HG03159 (cell line): ENCODE measurements around the gene TMEM63C.

Experiments used
- ATAC-seq: cut with Tn5 transposase; IDR thresholded peaks from one replicate; pipeline ENCODE4 v1.9.1; 2021; ENCODE audit warnings: mild to moderate bottlenecking, moderate library complexity; ENCODE audit not compliant: unreplicated experiment

TMEM63C gene

GRCh38 chr14:77181603-77182437 is at the start of gene TMEM63C:
TMEM63C (plus strand) TSS chr14:77181798; CDS start chr14:77218814, 37,016 bp downstream.
- no peak for ATAC-seq

GRCh38 chr14:77131871-77132486 is 49.6 kb upstream of the TMEM63C start:
- no peak for ATAC-seq

- no peak for ATAC-seq
These were observed 47.8 kb upstream of the TMEM63C start for GRCh38 chr14:77133720-77134338.

GRCh38 chr14:77139022-77139421 is 42.6 kb upstream of the TMEM63C start:
- ATAC-seq, result no peak

DNA sequence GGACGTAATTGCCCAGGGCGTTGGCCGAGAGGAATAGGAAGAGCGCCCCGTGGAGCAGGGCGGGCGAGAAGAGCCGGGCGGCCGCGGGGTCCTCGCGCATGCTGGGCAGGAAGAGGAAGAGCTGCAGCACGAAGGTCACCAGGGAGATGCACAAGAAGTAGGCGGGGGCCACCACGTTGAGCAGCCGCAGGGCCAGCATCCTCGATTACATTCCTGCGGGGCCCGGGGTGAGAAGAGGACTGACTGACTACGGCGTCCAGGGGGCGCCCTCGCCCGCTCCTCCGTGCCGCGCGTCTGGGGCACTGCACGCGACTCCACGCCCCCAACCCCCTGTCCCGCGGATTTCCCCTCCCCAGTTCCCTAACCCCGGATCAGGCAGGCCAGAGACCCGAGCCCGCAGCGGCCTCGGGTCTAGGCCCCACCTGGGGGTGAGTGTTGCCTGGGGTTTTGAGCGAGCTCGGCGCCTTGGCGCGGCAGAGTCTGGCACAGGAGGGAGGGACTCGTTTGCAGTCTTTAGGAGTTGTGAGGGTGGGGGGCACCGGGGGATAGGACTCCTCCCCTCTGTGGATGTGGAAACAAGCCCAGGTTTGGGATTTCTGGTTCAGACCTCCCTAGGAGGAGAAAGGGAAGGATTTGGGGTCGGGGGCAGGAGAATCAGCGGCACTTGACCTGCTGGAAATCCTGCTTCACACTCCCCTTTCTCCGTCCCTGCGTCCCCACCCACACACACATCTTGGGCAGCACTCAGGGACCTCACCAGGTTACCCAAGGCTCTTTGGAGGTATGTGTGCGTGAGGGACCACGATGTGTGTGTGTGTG is 41.8 kb upstream of the TMEM63C start:
- ATAC-seq, result no peak

DNA sequence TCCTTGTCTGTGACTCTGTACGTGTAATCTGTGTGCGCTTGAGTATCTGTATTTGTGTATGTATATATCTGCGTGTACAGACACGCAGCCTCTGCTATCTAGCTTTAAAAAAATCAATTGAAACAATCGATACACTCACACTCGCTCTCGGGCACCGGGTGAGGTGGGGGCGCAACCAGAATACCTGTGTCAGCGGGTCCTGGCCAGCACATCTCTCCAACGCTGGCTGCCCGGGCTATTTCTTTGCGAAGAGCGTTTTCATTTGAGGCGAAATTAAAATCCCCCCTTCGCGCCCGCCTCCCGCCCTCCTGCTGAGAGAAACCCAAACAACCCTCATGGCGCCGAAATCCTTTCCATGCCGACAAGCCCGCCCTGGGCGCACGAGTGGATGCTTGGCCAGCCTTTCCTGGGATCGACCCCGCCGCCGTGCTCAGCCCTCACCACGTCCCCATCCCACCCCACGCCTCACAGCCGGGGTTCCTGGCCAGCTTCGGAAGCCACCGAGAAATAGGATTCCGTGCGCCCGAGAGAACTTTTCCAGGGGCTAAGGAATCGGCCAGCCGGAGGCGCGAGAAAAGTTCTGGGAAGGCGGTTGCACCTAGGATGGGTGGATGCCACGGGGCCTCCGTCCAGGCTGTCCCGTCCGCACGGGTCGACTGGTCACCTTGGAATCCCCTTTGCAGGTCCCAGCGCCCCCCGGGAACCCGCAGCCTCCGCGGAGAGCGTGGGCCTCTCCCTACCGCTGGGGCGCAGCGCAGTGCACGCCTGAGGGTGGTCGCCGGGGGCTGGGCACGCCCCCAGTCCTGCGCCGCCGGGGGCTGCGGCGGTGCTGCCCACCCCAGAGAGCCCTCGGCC is 41.0 kb upstream of the TMEM63C start:
- no peak for ATAC-seq

DNA sequence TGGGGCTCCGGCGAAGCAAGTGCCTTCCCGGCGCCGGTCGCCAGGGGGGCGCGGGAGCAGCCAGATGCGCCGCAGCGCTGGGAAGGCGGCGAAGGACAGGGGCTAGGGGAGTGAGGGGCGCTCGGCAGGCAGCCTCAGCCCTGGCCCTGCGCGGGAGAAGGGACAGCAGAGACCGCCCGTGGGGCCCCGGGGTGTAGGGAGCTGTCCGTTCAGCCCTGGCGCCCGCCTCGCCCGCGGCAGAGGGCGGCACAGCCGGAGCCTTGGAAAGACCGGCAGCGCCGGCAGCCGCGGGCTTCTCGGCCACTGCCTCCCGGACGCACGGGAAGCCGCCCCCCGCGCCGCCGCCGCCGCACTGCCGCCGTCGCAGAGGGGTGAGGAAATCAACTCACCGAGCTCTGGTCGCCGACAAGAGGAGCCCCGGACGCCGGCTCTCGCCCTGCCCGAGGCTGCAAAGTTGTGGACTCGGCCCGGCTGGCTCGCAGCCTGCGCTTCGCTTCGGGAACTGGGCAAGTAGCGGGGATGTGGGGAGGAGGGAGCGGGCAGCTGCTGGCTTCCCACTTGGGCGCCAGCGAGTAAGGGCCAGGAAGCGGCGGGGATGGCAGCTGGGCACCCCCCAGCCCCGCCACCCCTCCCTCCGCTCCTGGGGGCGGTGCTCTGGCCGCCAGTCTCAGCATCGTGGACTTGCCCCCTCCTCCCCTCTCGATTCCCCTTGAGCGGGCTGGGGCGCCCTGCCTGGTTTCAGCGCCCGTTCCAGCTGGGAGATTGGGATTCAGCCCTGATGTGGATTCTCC is 40.2 kb upstream of the TMEM63C start, which contains the start of gene ZDHHC22:
Gene ZDHHC22, minus strand, starts transcription at position 578 of the 791 bp plus-strand sequence. CDS start 2,053 bp downstream, outside the sequence.
- no peak for ATAC-seq

- ATAC-seq, result no peak
These were observed 39.4 kb upstream of the TMEM63C start for GRCh38 chr14:77142005-77142800.

DNA sequence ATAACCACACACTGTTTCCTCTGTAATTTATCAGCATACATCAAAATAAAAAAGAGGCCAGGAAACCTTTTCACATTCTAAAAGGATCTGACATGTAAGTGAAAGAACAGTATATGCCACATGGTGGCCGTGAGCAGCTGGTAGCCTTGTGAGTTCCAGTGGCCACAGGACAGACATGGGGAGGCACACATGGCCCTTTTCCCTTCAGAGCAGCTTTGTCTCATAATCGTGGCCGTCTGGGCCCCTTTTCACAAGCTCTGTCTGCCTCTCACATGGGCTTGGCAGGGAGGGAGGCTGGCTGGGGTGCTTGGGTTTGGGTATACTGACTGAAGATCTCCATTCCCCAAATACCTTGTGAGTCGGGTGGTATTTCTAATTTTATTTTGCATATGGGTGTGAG is 38.5 kb upstream of the TMEM63C start:
- ATAC-seq, result no peak

- ATAC-seq, result no peak
These were observed 37.0 kb upstream of the TMEM63C start for GRCh38 chr14:77144412-77145115.

DNA sequence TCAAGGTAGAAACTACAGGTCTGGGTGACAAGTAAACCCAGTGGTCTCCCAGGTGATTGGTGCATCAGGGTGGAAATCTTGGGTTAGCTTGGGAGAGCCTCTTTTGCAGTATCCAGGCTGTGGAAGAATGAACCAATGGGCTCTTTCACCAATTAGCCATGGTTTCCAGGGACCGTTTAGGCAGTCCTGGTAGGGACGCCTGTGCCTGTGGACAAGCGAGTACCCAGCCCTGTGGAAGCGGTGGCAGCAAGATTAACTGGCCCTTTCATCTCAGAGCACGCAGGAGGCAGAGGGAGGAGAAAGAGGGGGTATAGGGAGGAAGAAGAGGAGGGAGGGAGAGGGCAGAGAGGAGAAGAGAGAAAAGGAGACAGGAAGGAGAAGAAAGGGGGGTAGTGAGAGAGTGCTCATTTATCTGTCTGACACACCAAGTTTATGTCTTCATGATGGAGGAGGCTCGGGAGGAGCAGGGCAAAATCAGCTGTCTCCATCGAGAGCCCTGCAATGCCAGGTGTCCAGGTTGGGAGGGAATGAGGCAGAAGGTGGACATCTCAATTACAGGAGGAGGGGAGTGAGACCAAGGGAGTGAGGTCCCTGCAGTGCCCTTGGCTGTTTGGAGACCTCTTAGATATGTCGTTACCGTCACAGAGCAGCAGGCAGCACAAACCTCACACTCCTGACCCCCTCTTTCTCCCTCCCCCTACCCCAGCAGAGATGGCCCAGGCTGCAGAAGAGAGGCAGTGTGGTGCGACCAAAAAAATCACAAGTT is 35.4 kb upstream of the TMEM63C start:
- no peak for ATAC-seq

DNA sequence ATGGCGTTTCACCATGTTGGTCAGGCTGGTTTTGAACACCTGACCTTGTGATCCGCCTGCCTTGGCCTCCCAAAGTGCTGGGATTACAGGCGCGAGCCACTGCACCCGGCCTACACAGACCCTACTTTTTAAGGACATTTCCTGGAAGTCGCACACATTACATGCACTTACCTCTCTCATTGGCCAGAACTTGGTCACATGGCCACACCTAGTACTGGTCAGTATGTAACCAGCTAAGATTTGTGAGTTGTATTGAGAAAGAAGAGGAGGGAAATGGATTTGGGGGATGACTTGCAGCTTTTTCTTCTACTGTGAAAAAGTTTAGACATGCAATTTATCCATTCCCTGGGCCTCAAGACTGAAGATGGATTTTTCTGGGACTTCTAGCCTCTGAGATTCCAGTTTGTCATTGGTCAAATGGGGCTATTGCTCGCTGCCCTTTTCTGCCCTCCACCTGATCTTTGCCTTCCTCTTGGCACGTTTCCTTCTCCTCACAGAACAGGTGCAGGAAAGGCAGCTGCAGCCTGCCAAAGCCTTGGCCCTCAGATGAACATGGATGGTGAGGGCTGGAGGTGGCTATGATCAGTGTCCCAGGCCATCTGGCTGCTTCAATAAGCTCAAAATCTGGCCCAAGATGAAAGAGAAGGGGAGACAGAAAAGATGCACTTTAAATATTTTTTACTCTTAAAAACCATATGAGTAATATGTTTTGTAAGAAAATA is 32.9 kb upstream of the TMEM63C start:
- no peak for ATAC-seq

- ATAC-seq, result no peak
These were observed 30.4 kb upstream of the TMEM63C start for GRCh38 chr14:77151245-77151644.

GRCh38 chr14:77151918-77152588 is 29.5 kb upstream of the TMEM63C start:
- no peak for ATAC-seq

DNA sequence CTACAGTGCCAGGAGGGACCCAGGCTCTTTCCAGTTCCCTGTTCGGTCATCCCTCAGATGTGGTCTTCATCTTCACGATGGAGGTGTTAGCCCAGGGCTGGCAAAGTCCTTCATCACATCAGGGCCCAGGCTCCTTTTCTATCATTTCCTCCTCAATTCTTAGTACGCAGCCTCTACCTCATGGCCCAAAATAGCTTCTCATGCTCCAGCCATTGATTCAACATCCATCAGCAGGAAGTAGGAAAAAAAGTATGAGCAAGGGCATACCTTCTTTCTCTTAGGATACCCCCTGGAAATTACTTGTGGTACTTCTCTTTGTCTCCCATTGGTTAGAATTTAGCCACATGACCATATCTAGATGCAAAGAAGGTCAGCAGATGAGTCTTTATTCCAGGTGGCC is 27.8 kb upstream of the TMEM63C start:
- no peak for ATAC-seq

GRCh38 chr14:77154421-77154820 is 27.2 kb upstream of the TMEM63C start:
- no peak for ATAC-seq
